Astrocyte (in vitro differentiated cells and primary cell): ENCODE measurements around the gene CCNB1IP1.

Source experiments
- EZH2 ChIP-seq: IDR thresholded peaks from 2 replicates; pipeline ENCODE4 v1.6.1; 2012; ENCODE audit warnings: mild to moderate bottlenecking, low read length, inconsistent platforms; ENCODE audit not compliant: insufficient read depth
- TF ChIP-seq, protein P1 (sequence below): IDR thresholded peaks from 2 replicates; pipeline ENCODE4 v1.5.1; 2011; ENCODE audit warnings: low read depth, mild to moderate bottlenecking, inconsistent platforms, low read length, moderate library complexity; ENCODE audit not compliant: insufficient read depth

DNA sequence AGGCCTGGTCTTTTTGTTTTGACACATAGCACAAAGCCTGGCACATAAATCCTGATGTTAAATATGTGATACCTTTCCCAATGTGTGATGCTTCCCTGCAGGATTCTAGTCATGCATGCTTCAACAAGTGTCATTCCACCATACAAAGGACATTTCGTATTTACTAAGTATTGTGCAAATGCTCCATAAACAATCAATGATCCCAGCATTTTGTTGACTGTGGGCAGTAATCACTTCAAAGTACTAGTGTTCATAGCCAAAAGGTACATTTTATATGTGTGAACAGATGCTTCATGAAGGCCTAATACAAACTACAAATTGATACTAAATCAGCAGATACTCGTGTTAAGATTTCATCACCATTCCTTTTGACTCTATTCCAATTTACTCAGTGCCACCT lies 4.4 kb downstream of the CCNB1IP1 start:
- TF ChIP-seq, protein P1, sequence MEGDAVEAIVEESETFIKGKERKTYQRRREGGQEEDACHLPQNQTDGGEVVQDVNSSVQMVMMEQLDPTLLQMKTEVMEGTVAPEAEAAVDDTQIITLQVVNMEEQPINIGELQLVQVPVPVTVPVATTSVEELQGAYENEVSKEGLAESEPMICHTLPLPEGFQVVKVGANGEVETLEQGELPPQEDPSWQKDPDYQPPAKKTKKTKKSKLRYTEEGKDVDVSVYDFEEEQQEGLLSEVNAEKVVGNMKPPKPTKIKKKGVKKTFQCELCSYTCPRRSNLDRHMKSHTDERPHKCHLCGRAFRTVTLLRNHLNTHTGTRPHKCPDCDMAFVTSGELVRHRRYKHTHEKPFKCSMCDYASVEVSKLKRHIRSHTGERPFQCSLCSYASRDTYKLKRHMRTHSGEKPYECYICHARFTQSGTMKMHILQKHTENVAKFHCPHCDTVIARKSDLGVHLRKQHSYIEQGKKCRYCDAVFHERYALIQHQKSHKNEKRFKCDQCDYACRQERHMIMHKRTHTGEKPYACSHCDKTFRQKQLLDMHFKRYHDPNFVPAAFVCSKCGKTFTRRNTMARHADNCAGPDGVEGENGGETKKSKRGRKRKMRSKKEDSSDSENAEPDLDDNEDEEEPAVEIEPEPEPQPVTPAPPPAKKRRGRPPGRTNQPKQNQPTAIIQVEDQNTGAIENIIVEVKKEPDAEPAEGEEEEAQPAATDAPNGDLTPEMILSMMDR: no peak
- TF ChIP-seq EZH2: no peak
